ENCODE results near the gene ST6GALNAC3. TPM values are rescaled to one million over a fixed set of nuclear protein-coding genes. Genes with fewer than 3 reads are reported as not detected.

ST6GALNAC3 gene
- total RNA-seq, 4 donors from 2014 or later = 9.7 to 34.0 (median 14.1) TPM

GRCh38 chr1:76177615-76178014, 103.1 kb downstream of the ST6GALNAC3 start:
- no peak for ATAC-seq (ENCODE audit: low FRiP score)
- TF ChIP-seq CTCF (IDR thresholded peaks at IDR 0.05) = no peak

GRCh38 chr1:76179219-76179698, 104.7 kb downstream of the ST6GALNAC3 start:
- no peak for TF ChIP-seq CTCF (IDR thresholded peaks at IDR 0.05)
- ATAC-seq (ENCODE audit: low FRiP score) (no peak), DNase-seq (ENCODE audit: low spot score) (no peak)

More at GRCh38 chr1:76177615-76178014, 103.1 kb downstream of the ST6GALNAC3 start:
- no peak for DNase-seq (ENCODE audit: low spot score)

GRCh38 chr1:76185207-76185606, 110.7 kb downstream of the ST6GALNAC3 start:
- TF ChIP-seq CTCF (IDR thresholded peaks at IDR 0.05) = no peak
- no peak for ATAC-seq (ENCODE audit: low FRiP score)
- DNase-seq (ENCODE audit: low spot score) = no peak

GRCh38 chr1:76186554-76187170, 112.1 kb downstream of the ST6GALNAC3 start:
- DNase-seq (ENCODE audit: low spot score) (no peak), ATAC-seq (ENCODE audit: low FRiP score) (no peak)
- TF ChIP-seq CTCF (IDR thresholded peaks at IDR 0.05) = no peak

- no peak for TF ChIP-seq CTCF (IDR thresholded peaks at IDR 0.05)
- ATAC-seq (ENCODE audit: low FRiP score) = no peak
- no peak for DNase-seq (ENCODE audit: low spot score)
Observed at GRCh38 chr1:76187436-76187835, 112.9 kb downstream of the ST6GALNAC3 start.

GRCh38 chr1:76189310-76189709, 114.8 kb downstream of the ST6GALNAC3 start:
- ATAC-seq (ENCODE audit: low FRiP score) = no peak
- DNase-seq (ENCODE audit: low spot score) = no peak
- no peak for TF ChIP-seq CTCF (IDR thresholded peaks at IDR 0.05)

GRCh38 chr1:76190749-76191424, 116.3 kb downstream of the ST6GALNAC3 start:
- DNase-seq (ENCODE audit: low spot score) (no peak), ATAC-seq (ENCODE audit: low FRiP score) (no peak)
- TF ChIP-seq CTCF (IDR thresholded peaks at IDR 0.05) = no peak

Data from omental fat pad (tissue), 4 donors.